Smooth muscle cell (in vitro differentiated cells): Measurements from ENCODE around the gene CHST11. TPM values are rescaled to one million over a fixed set of nuclear protein-coding genes. Genes with fewer than 3 reads are reported as not detected.
A peak's percentile ranks its signal among the peaks of the same experiment; 100 is the strongest.

ENCODE experiments used
- DNase-seq: peaks from one replicate; lab custom pipeline; 2025; ENCODE audit not compliant: unreplicated experiment; lab: John Stamatoyannopoulos, UW
- H2AFZ ChIP-seq: fragments of 200-600 bp; sonication (generic); 2 replicates; pipeline ENCODE4 v1.6.0; 2016; ENCODE audit warnings: antibody characterized with exemption, low read depth, mild to moderate bottlenecking
- H3F3A ChIP-seq: fragments of 200-600 bp; sonication (generic); 2 replicates; pipeline ENCODE4 v1.6.0; 2017; ENCODE audit warnings: antibody characterized with exemption, low read depth
- H3K27ac ChIP-seq: fragments of 200-600 bp; sonication (generic); 2 replicates; pipeline ENCODE4 v1.5.1; 2016; ENCODE audit warnings: low read depth, mild to moderate bottlenecking
- H3K27me3 ChIP-seq: fragments of 200-600 bp; sonication (generic); 2 replicates; pipeline ENCODE4 v1.6.1; 2016; ENCODE audit warnings: low read depth, mild to moderate bottlenecking
- H3K36me3 ChIP-seq: fragments of 200-600 bp; sonication (generic); 2 replicates; pipeline ENCODE4 v1.5.1; 2016; ENCODE audit warnings: low read depth
- H3K4me1 ChIP-seq: fragments of 200-600 bp; sonication (generic); 2 replicates; pipeline ENCODE4 v1.5.1; 2016; ENCODE audit warnings: low read depth
- H3K4me2 ChIP-seq: fragments of 200-600 bp; sonication (generic); 2 replicates; pipeline ENCODE4 v1.6.0; 2016; ENCODE audit warnings: mild to moderate bottlenecking
- H3K4me3 ChIP-seq: fragments of 200-600 bp; sonication (generic); 2 replicates; pipeline ENCODE4 v1.5.1; 2016; ENCODE audit warnings: mild to moderate bottlenecking
- H3K79me2 ChIP-seq: fragments of 200-600 bp; sonication (generic); 2 replicates; pipeline ENCODE4 v1.6.0; 2016; ENCODE audit warnings: low read depth, mild to moderate bottlenecking
- H3K9ac ChIP-seq: fragments of 200-600 bp; sonication (generic); 2 replicates; pipeline ENCODE4 v1.6.0; 2016; ENCODE audit warnings: low read depth
- H3K9me3 ChIP-seq: fragments of 200-600 bp; sonication (generic); replicated peaks from 2 replicates; pipeline ENCODE4 v1.5.1; 2016; ENCODE audit warnings: low read depth
- H4K20me1 ChIP-seq: fragments of 200-600 bp; sonication (generic); 2 replicates; pipeline ENCODE4 v1.6.0; 2016; ENCODE audit warnings: low read depth
- CTCF ChIP-seq: fragments of 200-600 bp; sonication (generic); IDR thresholded peaks from 2 replicates; pipeline ENCODE4 v1.5.1; 2017; ENCODE audit warnings: borderline replicate concordance, mild to moderate bottlenecking, antibody characterized with exemption; ENCODE audit not compliant: insufficient read depth, poor library complexity, severe bottlenecking
- WGBS: methylation state at CpG from one replicate; pipeline ENCODE4 v1.1.7; 2016; ENCODE audit warnings: low lambda C conversion rate; 5-methylcytosine and 5-hydroxymethylcytosine counted together
- polyA plus RNA-seq: library from polyadenylated mRNA; unstranded; fragments of >200 nt; fragmentation: Nextera tagmentation; extraction: Ambion mirVana; gene quantifications from 2 replicates; pipeline ENCODE4 v1.2.1, GENCODE V29; 2016
- total RNA-seq: library from RNA; depleted of rRNA; stranded (reverse); fragments of >200 nt; gene quantifications from 2 replicates; pipeline ENCODE4 v1.2.3, GENCODE V29; 2014

The CHST11 gene
- total and polyA plus RNA-seq, 2 experiments from 2014 or later = 6.9 to 10.2 TPM

GRCh38 chr12:104575442-104576186 is 118.9 kb downstream of the CHST11 start:
- Histone ChIP-seq H3F3A (peaks cover 26% of the 10 kb centered on the region), H3K27me3 (no peaks in the 10 kb centered on the region), H3K27ac (no peak overlapping the region), H4K20me1 (no peaks in the 10 kb centered on the region), H3K79me2 (peaks cover 2% of the 10 kb centered on the region), H3K4me2 (no peak overlapping the region), H3K9ac (no peak overlapping the region), H3K4me1 (peaks cover 19% of the 10 kb centered on the region), H2AFZ (no peak overlapping the region), H3K9me3 (no peaks in the 10 kb centered on the region), H3K36me3 (no peaks in the 10 kb centered on the region), H3K4me3 (no peak overlapping the region)
- TF ChIP-seq CTCF = no peak
- no peak for DNase-seq
- 96% methylated on average over 12 of the region's 12 CpGs for WGBS

DNA sequence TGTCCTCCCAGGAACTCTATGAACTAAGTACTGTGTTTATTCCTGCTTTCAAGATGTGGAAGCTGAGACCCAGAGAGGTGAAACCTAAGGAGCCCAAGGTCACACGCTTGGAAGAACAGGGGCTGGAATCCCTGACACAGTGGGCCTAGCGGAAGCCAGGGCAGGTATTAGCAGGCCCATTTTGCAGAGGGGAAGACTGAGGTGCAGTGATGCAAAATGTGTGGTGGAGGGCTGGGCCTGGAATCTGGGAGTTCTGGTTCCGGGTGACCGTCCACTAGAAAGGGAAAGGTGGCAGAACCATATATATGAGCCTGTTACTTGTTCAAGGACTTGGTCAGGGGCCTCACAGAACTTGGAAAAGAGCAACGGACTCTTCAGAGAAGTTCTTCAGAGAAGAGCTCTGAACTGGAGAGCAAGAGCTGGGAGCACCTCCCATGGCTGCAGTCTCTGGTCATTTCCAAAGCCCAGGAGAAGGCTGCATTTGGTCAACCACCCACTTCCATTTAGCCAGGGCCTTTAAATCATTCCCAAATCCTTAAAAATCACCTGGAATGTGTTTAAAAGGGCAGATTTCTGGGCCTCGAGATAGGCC is 119.5 kb downstream of the CHST11 start:
- H3K27ac ChIP-seq = no peak overlapping the region
- no peaks in the 10 kb centered on the region for H3K9me3 ChIP-seq
- DNase-seq = no peak
- H3K36me3 ChIP-seq = no peaks in the 10 kb centered on the region
- no peak for TF ChIP-seq CTCF
- no peak overlapping the region for H2AFZ ChIP-seq
- peaks cover 19% of the 10 kb centered on the region for H3K4me1 ChIP-seq
- H3K4me2 ChIP-seq = no peak overlapping the region
- H3K79me2 ChIP-seq = peaks cover 7% of the 10 kb centered on the region
- peaks cover 26% of the 10 kb centered on the region for H3F3A ChIP-seq
- H3K4me3 ChIP-seq = no peak overlapping the region
- H4K20me1 ChIP-seq = no peaks in the 10 kb centered on the region
- H3K9ac ChIP-seq = no peak overlapping the region
- H3K27me3 ChIP-seq = no peaks in the 10 kb centered on the region
- 100% methylated on average over 6 of the region's 6 CpGs for WGBS

GRCh38 chr12:104576980-104577580 is 120.3 kb downstream of the CHST11 start:
- no peaks in the 10 kb centered on the region for H3K36me3 ChIP-seq
- H3K27me3 ChIP-seq = no peaks in the 10 kb centered on the region
- DNase-seq = no peak
- peak overlapping the region; percentile 62 for H3K9ac ChIP-seq
- peaks cover 26% of the 10 kb centered on the region for H3F3A ChIP-seq
- peaks cover 19% of the 10 kb centered on the region for H3K4me1 ChIP-seq
- H3K4me3 ChIP-seq = no peak overlapping the region
- no peaks in the 10 kb centered on the region for H3K9me3 ChIP-seq
- 59% methylated on average over 6 of the region's 6 CpGs for WGBS
- TF ChIP-seq CTCF = no peak
- H4K20me1 ChIP-seq = no peaks in the 10 kb centered on the region
- no peak overlapping the region for H3K4me2 ChIP-seq
- peak overlapping the region; percentile 91 for H3K27ac ChIP-seq
- peaks cover 7% of the 10 kb centered on the region for H3K79me2 ChIP-seq
- H2AFZ ChIP-seq = no peak overlapping the region
